ENCODE measurements around the gene MIEF1.
"Not testable (repeated sequence)": the region's sequence is repeated elsewhere in the genome, so short reads cannot be mapped to it uniquely, and the experiment has no call there.

Gene MIEF1

GRCh38 chr22:39513791-39514190, 11.7 kb downstream of the MIEF1 start:
- DNase-seq (ENCODE audit: low read depth) = no peak

DNA sequence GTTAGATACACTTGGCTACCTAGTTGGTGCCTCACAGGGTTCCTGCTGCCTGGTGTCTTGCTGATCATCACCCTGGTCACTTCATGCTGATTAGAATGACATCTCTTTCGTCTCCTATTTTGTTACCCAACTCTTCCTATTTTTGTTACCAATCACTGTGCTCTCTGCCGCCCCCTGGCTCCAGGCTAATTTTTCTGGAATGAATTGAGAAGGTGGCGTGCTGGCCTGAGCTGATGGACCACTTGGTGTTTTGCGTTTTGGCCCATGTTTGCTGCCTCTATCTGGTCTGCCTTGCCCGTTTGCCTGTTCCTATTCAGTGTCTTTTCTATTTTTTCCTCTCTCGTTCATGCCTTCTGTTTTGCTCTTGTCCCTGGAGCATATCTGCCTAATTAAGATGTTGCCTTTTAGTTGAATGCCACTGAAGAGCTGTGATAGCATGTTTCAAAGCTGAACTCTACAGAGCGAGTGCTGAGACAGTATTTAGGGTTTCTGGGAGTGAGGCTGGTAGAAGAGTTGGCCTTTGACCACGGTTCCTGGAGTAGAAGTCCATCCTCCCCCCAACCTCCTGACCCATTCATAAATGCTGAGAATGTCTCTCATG, 12.4 kb downstream of the MIEF1 start:
- DNase-seq (ENCODE audit: low read depth) = no peak

GRCh38 chr22:39515266-39516050, 13.4 kb downstream of the MIEF1 start:
- DNase-seq (ENCODE audit: low read depth) = no peak

DNA sequence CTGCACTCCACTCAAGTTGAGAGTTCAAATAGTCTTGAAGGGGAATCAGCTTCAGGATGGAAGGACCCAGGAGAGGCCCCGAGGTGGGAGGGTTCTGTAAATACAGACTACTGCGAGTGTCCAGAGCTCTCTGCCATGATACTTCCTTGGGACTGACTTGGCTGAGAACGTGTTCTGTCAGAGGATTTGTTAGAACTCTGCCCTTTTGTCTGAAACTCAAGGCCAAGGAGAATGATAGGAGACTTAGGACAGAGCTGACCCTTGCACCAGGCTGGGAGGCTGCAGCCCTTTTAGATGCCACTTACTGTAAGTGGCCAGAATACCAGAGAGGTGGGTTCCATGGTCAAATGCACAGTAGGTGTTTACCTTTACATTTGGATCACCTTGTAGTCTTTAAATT, 15.4 kb downstream of the MIEF1 start:
- DNase-seq (ENCODE audit: low read depth) = no peak

DNA sequence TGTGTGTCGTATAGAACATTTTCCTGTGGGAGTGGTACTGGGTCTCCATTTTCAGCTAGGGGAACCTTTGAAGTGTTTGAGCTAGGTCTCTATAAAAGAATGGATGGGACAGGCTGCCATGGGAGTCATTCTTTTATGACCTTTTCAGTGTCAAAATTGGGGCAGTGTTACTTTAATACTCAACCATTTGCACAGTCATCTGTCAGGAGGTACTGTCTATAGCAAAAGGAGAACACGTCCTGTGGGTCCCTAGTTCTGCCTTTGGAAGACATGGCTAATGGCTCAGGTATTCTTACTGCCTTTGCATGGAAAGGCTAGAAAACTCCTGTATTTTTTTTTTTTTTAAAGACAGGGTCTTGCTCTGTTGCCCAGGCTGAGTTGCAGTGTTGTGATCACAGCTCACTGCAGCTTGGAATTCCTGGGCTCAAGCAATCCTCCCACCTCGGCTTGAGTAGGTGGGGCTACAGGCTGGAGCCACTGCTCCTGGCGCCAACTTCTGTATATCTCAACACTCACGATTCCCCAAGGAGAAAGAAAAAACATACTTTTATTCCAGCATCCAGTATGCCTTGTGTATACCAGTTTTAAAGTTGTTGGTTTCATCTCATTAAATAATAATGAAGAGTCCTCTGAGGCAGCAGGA, 16.2 kb downstream of the MIEF1 start:
- no peak for DNase-seq (ENCODE audit: low read depth)

- no peak for DNase-seq (ENCODE audit: low read depth)
Observed at GRCh38 chr22:39518996-39519680, 17.0 kb downstream of the MIEF1 start.

- DNase-seq (ENCODE audit: low read depth) = peak; percentile 93
Observed at GRCh38 chr22:39519681-39520225, 17.7 kb downstream of the MIEF1 start.

DNA sequence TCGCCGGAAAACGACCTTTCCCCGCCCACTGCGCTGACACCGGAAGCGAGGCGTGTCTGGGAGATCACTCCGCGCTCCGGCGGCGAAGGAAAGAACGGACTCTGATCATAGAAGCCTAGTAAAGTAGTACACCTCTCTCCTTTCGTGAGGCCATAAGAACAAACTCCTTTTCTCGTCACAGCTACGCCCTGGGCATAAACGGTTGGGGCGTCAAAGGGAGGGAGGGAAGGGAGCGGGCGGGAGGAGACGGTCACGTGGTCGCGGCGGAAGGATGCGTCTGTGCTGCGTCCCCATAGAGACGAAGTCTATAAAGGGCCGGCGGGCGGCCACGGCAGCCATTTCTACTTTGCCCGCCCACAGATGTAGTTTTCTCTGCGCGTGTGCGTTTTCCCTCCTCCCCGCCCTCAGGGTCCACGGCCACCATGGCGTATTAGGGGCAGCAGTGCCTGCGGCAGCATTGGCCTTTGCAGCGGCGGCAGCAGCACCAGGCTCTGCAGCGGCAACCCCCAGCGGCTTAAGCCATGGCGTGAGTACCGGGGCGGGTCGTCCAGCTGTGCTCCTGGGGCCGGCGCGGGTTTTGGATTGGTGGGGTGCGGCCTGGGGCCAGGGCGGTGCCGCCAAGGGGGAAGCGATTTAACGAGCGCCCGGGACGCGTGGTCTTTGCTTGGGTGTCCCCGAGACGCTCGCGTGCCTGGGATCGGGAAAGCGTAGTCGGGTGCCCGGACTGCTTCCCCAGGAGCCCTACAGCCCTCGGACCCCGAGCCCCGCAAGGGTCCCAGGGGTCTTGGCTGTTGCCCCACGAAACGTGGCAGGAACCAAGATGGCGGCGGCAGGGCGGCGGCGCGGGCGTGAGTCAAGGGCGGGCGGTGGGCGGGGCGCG, 18.4 kb downstream of the MIEF1 start, which contains the start of gene ATF4:
ATF4 (plus strand) TSS at position 337 of the 880 bp plus-strand sequence. CDS start 884 bp downstream, outside the sequence.
- peak; percentile 86 for DNase-seq (ENCODE audit: low read depth)

GRCh38 chr22:39521106-39521885, 19.2 kb downstream of the MIEF1 start:
- DNase-seq (ENCODE audit: low read depth) = not testable (repeated sequence)

- not testable (repeated sequence) for DNase-seq (ENCODE audit: low read depth)
Observed at GRCh38 chr22:39522091-39522490, 20.0 kb downstream of the MIEF1 start.

DNA sequence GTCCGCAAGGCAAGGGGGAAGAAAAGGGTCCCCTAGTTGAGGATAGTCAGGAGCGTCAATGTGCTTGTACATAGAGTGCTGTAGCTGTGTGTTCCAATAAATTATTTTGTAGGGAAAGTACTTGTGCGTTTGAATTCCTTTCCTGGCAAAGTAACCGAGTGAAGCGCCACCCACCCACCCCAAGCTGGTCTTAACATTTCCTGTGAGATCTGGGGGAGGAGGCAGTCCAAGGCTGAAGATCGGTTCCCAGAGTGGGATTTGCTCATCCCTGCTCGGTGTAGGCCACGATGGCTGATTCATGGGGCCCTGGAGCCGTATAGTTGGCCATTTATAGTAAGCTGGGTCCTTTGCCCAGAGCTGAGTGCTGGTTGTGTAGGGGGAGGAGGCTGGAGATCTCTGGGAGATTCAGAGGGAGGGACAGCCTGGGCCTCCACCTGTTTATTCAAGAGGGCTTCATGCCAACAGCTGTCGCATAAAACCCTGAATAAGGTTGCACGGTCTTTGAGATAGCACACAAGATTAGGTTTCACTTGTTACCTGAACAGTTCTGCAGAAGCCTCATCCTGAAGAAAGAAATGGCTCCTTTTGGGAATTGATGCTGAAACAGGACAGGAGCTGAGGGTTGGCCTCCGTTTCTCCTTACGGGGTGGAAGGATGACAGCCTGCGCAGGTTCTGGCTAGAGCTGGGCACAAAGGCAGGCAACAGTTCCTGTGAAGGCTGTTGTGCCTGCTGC, 20.6 kb downstream of the MIEF1 start:
- DNase-seq (ENCODE audit: low read depth) = no peak

GRCh38 chr22:39524089-39524752, 22.1 kb downstream of the MIEF1 start:
- DNase-seq (ENCODE audit: low read depth) = no peak

DNA sequence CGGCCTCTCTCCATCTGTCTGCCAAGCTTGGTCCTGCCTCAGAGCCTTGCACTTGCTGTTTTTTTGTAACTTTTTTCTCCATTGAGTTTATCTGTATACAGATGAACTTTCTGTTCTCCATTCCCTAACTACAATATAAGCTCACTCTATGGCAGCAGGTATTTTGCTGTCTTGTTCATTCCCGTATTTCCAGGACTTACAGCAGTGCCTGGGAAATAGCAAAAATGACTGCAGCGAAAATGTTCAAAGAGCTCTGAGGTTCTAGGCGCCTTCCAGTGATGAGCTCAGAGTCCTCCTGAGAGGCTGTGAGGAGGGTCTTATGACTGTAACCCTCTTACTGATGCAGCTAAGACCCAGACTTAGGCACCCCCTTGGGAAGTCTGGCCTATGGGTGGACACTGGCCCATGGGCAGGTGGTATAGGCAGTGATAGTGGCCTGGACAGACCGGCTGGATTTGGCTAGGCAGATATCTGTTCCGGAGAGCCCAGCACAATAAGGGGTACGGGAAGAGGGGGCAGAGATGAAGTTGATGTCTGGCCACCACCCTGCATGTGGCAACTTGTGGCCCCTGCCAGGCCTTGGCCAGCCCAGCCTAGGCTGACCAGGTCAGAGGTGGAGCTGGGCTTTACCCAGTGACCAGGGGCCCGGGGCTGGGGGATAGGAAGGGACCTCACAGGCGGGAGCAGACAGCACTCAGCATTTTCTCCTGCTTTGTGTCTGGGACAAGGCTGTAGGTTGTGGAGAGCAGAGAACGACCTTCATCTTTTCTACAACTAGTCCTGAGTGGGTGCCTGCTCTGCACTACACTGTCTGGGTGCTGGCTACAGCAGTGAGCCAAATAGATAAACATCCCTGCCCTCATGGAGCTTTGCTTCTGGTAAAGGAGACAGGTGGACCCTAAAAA, 22.9 kb downstream of the MIEF1 start:
- DNase-seq (ENCODE audit: low read depth) = no peak

- DNase-seq (ENCODE audit: low read depth) = no peak
Observed at GRCh38 chr22:39525658-39525975, 23.5 kb downstream of the MIEF1 start.

- no peak for DNase-seq (ENCODE audit: low read depth)
Observed at GRCh38 chr22:39526736-39527171, 24.7 kb downstream of the MIEF1 start.

- DNase-seq (ENCODE audit: low read depth) = no peak
Observed at GRCh38 chr22:39527481-39527961, 25.4 kb downstream of the MIEF1 start.

- DNase-seq (ENCODE audit: low read depth) = no peak
Observed at GRCh38 chr22:39528080-39528661, 26.1 kb downstream of the MIEF1 start.
